Measurements from ENCODE around the gene KDELR1.

KDELR1 gene

DNA sequence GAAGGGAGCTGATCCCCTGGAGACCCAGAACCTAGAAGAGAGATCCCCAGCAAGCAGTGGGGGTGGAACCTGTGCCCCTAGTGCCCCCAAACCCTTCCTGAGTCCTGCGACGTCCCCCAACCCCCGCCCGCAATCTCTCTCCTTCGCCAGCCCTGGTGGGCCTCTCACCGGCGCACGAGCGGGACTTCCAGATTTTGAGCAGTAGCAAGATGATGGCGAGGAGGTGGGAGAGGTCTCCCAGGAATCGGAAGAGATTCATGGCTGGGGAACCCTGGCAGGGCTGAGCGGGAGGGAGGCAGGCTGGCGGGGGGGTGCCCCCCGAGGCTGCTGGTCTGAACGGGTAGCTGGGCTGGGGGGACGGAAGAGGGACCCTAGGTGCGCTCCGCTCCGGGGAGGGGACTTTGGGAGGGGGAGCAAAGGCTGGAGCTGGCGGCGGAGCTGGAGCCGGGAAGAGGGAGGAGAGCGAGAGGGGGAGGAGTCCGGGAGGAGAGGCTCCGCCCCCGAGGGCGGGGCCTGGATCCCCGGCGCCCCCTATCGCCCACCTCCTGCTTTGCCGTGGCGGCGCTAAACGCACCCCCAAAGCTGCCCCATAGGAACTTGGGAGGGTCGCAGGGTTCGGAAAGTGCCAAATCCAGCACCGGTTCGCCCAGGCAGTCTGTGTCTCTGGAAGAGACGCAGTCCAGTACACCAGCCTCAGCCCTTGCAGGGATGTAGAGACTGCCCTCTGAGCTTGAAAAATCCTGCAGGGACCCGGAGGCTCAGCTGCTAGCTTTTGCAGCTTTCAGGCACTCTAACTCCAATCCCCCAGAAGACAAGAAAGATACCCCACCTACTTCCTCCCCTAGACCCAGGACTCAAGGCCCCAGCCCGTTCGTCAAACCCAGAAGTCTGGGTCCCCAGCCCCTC is at the start of gene KDELR1:
Gene KDELR1, minus strand, starts transcription at position 452 of the 906 bp plus-strand sequence. Its CDS starts 193 bp downstream, at position 259.
- peak; percentile 97 for DNase-seq (ENCODE audit: low spot score)

DNA sequence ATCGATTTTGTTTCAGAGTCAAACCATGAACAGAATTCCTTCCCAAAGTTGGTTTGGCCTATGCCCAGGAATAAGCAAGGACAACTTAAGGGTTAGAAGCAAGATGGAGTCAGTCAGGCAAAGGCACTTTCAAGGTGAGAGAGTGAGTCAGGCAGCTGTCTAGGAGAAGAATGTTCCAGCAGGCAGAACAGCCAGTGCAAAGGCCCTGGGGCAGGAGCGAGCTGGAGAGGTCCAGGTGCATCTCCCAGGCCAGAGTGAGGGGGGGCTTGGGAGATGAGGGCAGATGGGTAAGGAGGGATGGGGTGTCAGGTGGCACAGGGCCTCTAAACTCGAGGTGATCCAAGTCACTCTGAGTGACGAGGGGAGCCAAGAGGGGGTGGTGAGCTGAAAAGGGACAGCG is 45.2 kb upstream of the KDELR1 start:
- DNase-seq (ENCODE audit: low spot score) = no peak

DNA sequence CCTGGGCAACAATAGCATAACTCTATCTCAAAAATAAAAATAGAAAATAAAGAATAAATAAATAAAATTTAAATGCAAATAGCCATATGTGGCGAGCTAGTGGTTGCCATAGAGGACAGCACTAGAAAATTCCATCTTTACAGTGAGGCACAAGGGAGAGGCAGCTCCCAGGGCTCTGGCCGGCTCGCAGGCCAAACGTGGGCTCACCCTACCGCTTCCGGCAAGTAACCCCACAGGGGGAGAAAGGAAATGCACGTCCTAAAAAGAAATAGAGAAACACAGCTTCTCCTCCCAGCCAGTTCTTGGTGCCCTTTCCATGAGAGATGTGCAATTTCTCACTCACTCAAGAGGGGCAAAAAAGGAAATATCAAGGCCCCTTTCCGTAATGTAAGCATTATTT is 42.0 kb upstream of the KDELR1 start:
- no peak for DNase-seq (ENCODE audit: low spot score)

DNA sequence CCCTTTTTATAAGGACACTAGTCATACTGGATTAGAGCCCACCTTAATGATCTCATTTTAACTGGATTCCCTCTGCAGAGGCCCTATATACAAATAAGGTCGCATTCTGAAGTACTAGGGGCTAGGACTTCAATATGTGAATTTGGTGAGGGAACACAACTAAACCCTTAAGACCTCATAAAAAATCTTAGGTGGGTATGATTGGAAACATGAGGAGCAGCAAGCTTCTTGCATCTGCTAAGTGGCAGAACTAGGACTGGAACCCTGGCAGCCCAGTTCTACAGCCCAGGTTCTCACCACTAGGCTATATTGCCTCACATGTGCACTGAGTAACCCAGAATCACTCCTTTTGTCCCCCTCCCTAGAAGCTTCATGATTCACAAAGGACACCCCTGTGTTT is 37.3 kb upstream of the KDELR1 start:
- no peak for DNase-seq (ENCODE audit: low spot score)

DNA sequence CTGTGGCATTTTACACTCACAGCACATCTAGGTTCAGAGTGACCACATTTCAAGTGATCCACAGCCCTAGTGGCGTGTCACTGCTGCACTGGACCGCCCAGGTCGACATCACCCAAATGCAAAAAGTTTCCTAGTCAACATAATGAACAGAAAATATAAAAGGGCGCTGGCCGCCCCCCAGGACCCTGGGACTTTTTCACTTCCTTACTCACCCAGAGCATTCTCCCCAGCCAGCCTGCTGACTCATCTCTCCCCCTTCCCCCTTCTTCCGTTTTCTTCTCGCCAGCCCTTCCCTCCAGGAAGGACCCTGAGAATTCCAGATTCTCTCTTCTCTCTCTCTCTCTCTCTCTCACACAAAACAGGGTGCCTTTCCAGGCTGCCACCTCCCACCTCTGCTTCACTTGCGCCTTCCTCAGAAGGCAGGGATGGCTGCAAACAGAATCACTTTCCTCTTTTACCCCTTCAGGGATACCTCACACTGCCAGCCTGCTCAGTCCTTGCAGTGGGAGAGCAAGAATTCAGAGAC is 33.4 kb upstream of the KDELR1 start:
- DNase-seq (ENCODE audit: low spot score) = peak; percentile 75

DNA sequence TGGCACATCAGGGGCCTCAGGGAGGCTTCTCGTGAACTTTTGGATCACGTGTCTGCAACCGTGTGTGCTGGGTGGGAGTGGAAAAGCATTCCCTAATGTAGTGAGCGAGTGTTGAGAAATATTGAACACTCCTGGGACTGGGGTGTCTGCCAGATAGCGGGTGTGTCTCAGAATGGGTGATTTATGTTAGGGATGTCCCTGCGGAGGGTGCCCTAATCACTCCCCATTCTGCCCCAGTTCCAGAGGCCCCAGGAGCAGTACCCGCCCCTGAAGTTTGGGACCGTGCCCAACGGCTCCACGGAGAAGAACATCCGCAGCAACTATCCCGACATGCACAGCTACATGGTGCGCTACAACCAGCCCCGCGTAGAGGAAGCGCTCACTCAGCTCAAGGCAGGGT is 30.2 kb upstream of the KDELR1 start:
- DNase-seq (ENCODE audit: low spot score) = no peak

DNA sequence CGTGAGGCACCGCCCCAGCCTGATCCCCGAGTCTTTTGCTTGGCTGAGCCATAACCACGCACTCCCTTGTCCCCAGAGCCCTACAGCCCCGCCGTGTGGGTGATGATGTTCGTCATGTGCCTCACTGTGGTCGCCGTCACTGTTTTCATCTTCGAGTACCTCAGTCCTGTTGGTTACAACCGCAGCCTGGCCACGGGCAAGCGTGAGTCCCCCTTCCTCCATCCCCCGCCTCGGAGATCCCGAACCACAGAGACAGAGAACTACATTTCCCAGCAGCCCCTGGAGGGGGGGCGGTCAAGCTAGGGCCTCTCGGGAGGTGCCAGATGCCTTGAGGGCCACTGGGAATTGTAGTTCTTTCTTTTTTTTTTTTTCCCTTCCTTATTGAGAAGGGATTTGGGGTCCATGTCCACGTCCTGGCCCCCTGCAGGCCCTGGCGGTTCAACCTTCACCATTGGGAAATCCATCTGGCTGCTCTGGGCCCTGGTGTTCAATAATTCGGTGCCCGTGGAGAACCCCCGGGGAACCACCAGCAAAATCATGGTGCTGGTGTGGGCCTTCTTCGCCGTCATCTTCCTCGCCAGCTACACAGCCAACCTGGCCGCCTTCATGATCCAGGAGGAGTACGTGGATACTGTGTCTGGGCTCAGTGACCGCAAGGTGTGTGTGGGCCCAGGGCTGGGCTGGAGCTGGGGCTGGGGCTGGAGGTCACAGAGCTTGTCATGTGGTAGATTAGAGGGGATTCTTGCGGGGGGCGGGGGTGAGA is 28.0 kb upstream of the KDELR1 start:
- peak; percentile 58 for DNase-seq (ENCODE audit: low spot score)

DNA sequence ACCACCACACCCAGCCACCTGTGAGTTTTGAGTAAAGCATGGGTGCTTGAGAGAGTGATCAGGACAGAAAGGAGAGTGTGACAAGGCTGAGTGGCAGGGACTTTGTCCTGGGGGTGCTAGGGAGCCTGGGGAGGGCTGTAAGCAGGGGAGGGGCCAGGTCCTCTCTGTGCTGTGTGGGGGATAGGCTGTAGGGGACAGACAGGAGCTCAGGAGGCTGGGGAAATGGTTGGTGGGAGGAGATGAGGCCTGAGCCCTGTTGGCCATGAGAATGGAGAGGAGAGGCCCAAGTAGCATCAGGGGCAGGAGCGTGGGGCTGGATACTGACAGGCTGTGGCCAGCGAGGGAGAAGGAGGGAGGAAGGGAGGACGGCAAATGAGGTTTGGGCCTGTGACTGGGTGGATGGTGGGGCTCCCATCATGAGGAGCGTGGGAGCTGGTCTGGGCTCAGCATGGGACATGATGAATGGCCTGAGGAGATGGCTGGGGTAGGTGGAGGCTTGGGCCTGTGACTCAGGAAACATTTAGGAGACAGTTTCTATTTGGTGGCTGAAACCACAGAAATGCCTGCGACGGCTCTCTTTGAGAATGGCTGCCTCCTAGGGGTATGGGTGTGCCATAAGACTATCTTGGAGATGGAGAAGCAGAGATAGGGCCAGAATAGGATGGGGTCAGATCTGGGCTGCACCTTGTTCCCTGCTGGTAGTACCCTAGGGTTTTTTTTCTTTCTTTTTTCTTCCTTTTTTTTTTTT is 27.1 kb upstream of the KDELR1 start:
- DNase-seq (ENCODE audit: low spot score) = no peak

DNA sequence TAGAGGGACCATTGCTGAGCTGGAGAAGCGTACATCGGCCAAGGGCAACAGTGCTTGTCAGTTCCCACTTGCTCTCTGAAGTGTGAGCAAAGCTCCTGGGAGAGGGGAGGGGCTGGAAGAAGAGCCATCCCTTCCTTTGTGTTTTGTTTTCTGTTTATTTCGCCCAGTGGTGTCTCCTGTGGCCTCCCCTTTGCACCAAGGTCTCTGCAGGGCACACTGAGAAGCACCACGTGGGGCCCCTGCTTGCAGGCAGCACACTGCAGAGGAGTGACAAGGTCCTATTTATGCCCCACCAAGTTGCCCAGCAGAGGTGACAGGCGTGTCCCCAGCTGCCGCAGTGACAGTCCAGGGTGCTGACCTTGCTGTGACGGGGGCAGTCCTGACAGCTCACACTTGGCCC is 26.1 kb upstream of the KDELR1 start:
- no peak for DNase-seq (ENCODE audit: low spot score)

DNA sequence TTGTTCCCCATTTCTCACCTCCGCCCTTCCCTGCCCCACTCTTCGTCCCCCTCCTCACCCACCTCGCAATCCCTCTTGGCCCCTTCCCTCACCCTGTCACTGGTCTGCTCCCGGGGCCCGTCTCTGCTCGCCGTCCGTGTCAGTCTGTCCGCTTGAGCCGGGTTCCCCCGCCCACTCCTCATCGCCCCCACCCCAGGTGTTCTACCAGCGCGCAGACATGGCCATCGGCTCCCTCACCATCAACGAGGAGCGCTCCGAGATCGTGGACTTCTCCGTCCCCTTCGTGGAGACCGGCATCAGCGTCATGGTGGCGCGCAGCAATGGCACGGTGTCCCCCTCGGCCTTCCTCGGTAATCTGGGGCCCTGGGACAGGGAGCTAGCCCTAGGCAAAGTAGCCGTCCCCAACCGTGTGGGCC is 24.5 kb upstream of the KDELR1 start:
- no peak for DNase-seq (ENCODE audit: low spot score)

DNA sequence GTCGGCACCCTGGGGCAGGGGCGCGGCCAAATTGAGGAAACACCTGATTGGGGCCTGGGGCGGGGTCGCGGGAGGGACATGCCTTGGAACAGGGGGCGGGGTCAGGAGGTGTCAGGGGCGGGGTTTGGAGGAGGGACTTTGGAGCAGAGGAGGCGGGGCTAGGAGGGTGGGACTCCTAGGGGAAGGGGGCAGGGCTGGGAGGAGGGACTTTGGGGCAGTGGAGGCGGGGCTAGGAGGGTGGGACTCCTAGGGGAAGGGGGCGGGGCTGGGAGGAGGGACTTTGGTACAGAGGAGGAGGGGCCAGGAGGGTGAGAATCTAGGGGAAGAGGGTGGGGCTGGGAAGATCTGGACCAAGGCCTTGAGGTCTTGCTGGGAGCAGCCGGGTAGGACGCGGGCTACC is 24.0 kb upstream of the KDELR1 start:
- peak; percentile 51 for DNase-seq (ENCODE audit: low spot score)

DNA sequence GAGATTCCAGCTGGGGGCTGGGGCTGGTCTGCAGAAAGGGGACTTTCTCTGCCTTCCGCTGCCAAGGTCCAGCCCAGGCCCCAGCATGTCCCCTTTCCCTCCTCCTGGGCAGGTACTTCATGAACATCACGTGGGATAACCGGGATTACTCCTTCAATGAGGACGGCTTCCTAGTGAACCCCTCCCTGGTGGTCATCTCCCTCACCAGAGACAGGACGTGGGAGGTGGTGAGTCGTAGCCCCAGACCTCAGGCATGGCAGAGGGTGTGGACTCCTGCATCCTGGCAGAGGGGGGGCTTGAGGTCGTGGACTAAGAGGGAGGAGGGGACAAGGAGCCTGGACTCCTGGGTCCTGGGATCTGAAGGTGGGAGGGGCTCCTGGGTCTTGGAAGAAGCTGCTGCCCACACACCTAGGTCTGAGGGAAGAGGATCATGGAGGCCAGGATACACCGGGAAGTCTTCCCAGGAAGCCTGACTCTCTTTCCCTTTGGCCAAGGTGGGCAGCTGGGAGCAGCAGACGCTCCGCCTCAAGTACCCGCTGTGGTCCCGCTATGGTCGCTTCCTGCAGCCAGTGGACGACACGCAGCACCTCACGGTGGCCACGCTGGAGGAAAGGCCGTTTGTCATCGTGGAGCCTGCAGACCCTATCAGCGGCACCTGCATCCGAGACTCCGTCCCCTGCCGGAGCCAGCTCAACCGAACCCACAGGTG is 22.7 kb upstream of the KDELR1 start:
- peak; percentile 61 for DNase-seq (ENCODE audit: low spot score)

DNA sequence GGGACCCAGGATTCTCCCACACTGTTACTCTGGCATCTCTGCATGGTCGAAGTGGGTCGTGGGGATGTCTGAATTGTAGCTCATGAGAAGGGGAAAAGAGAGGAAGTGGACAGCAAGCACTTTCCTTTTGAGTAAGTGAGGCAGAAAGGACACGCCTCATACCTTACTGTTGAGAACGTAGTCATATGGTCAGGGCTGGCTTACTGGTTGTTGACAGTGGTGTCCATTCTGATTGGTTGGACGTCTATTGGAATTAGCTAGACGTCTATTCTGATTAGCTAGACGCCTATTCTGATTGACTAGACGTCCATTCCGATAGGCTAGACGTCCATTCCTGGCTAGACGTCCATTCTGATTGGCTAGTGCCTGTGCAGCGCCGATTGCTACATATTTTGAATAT is 14.5 kb upstream of the KDELR1 start:
- no peak for DNase-seq (ENCODE audit: low spot score)

DNA sequence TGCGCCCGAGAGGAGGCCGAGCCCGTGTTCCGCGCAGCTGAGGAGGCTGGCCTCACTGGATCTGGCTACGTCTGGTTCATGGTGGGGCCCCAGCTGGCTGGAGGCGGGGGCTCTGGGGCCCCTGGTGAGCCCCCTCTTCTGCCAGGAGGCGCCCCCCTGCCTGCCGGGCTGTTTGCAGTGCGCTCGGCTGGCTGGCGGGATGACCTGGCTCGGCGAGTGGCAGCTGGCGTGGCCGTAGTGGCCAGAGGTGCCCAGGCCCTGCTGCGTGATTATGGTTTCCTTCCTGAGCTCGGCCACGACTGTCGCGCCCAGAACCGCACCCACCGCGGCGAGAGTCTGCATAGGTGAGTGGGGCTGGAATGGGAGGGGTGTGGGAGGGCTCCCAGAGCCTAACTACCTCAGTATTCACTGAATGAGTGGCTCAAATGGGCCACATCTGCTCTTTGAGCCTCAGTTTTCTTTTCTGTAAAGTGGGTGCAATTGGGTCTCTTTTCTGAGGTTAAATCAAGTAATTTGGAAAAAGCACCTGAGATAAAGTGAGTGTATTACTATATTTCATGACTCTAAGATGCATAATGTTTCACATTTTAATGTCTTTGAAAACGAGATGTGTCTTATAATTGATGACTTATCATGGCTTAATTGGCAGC is 13.8 kb upstream of the KDELR1 start:
- no peak for DNase-seq (ENCODE audit: low spot score)

DNA sequence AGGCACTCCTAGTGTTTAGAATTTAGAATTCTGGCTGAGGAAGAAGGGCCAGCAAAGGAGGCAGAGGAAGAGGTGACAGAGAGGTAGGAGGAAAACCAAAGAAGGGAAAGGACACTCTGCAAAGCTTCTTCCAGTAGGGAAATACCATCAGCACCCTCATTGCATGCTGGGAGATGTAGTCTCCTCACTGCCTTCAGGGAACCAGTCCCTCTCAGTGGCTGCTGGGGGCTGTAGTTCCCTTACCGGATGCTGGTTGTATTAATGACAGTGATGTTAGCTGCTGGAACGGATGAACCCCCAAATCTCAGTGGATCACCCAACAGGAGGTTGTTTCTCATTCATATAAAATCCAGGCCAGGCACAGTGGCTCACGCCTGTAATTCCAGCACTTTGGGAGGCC is 12.3 kb upstream of the KDELR1 start:
- peak; percentile 50 for DNase-seq (ENCODE audit: low spot score)

DNA sequence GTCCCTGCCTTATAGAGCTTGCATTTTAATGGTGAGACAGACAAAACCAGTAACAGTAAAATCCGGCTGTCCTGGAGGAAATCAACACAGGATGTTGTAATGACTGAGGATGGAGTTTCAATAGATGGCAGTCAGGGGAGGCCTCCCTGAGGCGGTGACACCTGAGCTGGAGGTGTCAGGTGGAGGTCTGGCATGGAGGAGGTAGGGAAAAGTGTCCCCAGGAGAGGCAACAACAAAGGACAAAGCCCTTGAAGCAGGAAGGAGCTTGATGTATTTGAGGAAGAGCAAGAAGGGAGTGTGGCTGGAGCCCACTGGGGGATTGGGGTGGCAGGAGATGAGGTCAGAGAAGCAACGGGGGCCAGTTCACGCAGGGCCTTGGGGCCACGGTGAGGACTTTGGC is 9.9 kb upstream of the KDELR1 start:
- DNase-seq (ENCODE audit: low spot score) = no peak

DNA sequence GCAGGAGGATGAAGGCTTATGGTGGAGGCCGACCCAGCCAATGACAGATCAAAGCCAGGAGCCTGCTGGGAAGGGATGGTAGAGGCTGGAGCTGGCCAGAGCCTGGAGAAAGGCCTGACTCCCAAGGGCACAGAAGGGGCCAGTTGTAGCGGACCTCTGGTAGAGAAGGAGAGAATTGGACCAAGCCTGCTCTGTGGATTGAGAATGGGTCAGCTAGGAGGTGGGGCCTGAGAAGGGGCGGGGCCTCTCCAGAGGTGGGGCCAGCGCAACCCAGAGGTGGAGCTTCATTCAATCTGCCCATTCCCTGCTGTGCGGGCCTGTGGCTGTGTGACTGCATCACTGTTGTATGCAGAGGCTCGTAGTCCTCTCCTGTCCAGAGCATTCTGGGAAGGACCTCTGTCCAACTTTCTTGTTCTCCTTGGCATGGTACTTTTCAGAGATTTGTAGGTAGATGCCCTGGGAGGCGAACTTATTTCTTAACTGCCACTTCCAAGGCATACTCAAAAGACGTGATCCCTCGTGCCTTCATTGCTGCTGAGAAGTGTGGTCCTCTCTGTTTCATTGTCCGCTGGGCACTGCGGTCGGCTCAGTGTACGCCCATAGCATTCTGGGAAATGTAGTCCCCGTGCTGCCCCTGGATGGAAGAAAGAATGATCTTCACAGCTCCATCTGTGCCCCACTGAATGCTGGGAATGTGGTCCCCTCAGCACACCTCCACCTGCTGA is 8.8 kb upstream of the KDELR1 start:
- DNase-seq (ENCODE audit: low spot score) = peak; percentile 78

DNA sequence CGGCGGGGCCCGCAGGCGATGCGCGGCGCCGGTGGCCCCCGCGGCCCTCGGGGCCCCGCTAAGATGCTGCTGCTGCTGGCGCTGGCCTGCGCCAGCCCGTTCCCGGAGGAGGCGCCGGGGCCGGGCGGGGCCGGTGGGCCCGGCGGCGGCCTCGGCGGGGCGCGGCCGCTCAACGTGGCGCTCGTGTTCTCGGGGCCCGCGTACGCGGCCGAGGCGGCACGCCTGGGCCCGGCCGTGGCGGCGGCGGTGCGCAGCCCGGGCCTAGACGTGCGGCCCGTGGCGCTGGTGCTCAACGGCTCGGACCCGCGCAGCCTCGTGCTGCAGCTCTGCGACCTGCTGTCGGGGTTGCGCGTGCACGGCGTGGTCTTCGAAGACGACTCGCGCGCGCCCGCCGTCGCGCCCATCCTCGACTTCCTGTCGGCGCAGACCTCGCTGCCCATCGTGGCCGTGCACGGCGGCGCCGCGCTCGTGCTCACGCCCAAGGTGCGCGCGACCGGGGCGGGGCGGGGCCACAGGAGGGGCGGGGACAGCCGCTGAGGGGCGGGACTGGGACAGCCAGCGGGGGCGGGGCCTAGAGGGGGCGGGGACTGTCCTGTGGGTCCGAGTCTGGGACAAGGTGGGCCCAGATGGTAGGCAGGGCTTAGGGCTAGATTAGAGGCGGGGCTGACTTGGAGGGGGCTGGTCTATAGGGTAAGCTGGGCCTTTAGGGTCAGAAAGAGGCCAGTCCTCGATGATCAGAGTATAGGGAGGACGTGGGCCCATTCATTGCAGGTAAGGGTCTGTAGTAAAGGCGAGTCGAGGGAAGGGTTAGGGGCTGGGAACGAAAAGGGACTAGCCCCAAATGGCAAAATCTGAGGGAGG is 7.3 kb upstream of the KDELR1 start:
- DNase-seq (ENCODE audit: low spot score) = peak; percentile 91

DNA sequence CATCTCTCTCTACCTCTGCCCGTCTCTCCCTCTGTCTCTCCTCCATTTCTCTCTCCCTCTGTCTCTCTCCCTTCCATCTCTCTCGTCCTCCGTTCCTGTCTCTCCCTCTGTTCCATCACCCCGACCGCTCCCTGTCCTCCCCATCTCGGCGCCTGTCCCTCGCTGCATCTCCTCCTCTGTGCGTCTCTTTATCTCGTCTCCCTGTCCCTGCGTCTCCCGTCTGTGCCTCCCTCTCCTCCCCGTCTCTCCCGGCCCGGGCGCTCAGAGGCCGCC is 6.7 kb upstream of the KDELR1 start:
- no peak for DNase-seq (ENCODE audit: low spot score)
